DMS79 (cell line): ENCODE measurements around the gene MOV10L1.

ENCODE experiments used
- DNase-seq: peaks from one replicate; lab custom pipeline; 2025; lab: John Stamatoyannopoulos, UW

The MOV10L1 gene

GRCh38 chr22:50189849-50190181 is 100.0 kb downstream of the MOV10L1 start:
- no peak for DNase-seq

DNA sequence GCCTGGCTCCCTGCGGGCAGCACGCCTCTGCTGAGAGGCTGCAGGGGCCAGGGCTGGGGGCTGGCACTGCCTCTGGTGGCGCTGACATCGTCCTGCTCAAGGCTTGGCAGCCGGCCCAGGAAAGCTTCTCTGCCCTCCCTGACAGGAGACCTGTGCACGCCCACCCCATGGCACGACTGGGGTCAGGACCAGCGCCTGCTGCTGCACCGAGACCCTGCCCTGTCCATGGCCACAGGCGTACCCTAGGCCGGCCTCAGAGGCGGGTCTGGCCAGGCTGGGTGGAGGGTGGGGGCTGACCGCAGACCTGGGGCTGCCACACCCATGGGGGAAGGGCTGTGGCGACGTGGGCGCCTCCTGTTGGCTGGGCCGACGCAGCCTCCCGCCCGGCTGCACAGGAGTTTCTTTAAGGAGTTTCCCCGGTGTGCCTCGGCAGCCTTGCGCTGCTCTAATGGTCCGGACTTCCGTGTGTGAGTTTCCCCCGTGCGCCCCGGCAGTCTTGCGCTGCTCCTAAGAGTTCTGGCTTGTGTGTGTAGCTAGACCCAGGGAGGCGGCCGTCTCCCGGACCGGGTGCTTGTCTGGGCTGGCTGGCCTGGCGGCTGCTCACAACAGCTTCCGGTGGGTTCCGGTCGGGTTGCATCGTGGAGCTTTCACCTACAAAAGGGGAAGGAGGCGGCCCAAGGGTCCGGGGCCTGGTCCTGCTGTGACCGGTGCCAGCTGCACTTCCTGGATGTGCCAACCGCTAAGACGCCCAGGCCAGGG is 100.6 kb downstream of the MOV10L1 start:
- DNase-seq, result peak; percentile 61

DNA sequence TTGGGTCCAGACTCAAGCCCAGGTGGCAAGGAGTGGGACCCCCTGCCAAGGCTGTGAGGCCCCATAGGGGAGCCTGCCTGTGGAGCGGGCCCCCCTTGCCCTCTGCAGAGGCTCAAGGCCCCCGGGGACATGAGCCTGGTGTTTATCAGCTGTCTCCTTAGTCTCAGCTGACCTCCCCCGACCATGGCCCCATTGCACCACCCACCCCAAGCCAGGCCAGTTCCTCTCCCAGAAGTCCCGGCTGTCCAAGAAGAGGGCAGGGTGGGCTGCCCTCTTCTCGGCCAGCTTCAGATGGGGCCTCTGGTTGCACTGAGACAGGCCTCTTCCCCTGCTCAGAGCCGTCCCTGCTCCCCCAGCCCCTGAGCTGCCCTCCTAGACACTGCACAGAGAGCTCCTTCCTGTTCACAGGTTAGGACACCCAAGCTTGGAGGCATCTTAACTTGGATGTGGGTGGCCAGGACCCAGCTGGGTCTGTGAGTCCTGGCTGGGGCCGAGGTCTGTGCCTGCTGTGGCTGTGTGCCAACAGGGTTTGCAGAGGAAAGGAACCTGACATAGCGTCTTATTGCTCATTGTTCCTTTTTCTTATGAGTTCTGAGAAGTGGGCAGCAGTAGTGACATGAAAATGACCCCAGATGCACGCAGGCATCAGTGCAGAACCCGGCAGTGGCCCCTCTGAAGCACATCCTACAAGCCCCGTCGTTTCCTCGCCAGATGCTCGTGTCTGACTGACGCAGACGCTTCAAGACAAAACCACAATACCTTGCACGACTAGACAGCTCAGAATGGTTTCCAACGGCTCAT is 101.3 kb downstream of the MOV10L1 start:
- DNase-seq, result no peak

GRCh38 chr22:50192436-50193204 is 102.8 kb downstream of the MOV10L1 start:
- no peak for DNase-seq

GRCh38 chr22:50193621-50194020 is 103.8 kb downstream of the MOV10L1 start:
- no peak for DNase-seq

- DNase-seq, result no peak
Observed at GRCh38 chr22:50194037-50194805, 104.4 kb downstream of the MOV10L1 start.

GRCh38 chr22:50196256-50196655 is 106.5 kb downstream of the MOV10L1 start:
- no peak for DNase-seq

GRCh38 chr22:50197000-50197800 is 107.4 kb downstream of the MOV10L1 start:
- no peak for DNase-seq

GRCh38 chr22:50197856-50198623 is 108.2 kb downstream of the MOV10L1 start:
- no peak for DNase-seq

- DNase-seq, result no peak
Observed at GRCh38 chr22:50198624-50199017, 108.8 kb downstream of the MOV10L1 start.

GRCh38 chr22:50199251-50199721 is 109.5 kb downstream of the MOV10L1 start:
- no peak for DNase-seq

DNA sequence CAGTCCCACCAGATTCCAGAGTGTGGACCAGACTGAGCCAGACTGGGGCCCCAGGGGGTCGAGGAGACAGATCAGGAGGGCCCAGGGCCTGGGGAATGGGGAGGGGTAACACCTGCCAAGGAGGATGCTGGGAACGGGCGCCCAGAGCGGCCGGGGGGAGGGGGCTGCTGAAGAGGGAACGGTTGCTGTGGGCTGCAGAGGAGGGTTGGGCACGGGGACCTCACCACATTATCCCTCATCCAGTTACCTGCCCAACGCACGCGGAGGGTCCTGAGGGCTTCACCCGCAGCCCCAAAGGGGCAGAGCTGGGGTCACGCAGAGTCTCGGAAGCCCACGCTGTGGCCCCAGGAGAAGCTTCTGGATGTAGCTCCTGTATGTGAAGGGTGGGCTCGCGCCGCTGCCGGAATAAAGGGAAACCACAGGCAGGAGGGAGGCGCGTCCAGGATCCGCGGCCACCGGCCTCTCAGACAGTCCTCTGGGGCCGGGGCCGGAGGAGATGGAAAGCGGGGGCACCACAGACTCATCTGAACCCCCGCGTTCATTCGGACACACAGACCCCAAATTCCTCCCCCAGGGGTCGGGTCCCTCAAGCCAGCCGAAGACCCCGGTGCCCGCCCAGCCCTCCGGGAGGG is 110.1 kb downstream of the MOV10L1 start:
- DNase-seq, result no peak

- peak; percentile 48 for DNase-seq
Observed at GRCh38 chr22:50200461-50201190, 110.8 kb downstream of the MOV10L1 start, which contains the start of gene SELENOO. SELENOO (plus strand) TSS chr22:50201011; CDS start chr22:50201037, 26 bp downstream.

DNA sequence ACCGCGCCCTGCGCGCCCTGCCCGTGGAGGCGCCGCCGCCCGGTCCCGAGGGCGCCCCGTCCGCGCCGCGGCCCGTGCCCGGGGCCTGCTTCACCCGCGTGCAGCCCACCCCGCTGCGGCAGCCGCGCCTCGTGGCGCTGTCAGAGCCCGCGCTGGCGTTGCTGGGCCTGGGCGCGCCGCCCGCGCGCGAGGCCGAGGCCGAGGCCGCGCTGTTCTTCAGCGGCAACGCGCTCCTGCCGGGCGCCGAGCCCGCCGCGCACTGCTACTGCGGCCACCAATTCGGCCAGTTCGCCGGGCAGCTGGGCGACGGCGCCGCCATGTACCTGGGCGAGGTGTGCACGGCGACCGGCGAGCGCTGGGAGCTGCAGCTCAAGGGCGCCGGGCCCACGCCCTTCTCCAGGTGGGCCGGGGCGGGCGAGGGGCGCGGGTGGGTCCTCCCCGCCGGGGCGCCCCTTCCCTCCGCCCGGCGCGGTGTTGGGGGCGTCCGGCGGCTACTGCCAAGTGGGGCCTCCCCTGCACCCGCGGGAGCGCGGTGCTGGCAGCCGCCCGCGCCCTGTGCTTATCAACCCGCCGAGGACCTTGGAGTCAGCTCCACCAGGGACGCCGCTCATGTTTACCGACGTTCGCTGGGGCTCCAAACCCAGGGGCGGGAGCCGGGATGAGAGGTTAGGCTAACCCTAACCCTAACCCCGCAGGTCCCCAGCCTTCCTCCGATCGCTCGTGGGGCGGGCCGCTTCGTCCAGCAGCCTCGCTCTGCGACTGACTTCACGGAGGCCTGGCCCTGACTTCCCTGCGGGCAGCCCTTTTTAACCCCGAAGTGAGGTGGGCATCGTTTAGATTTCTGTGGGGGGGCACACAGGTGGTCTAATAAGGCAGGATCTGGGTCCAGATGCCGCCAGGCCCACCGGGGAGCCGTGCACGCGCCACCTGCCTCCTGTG is 111.7 kb downstream of the MOV10L1 start:
- DNase-seq, result no peak

DNA sequence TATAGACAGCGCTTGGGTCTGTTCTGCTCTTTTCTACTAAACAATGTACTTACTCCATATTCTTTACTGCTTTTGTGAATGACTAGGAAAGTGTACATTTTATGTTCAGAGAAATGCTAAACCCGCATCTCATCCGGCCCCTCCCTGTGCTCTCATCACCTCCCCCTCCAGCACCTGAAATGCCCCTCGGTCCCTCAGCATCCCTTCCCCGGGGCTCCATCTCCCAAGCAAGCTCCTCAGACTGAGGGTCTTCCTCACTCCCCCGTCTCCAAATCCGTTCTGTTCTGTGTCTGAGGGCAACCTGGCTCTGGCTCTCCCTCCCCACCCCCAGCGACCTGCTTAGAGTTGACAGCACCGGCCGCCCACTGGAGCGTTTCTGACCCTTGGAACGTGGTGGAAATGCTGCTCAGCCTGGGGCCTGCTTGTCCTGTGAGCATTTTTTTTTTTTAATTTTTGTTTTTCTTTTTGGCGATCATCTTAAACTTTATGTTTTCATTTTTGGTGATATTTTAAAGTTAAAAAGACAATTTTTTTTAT is 112.4 kb downstream of the MOV10L1 start:
- no peak for DNase-seq

- DNase-seq, result no peak
Observed at GRCh38 chr22:50203288-50203687, 113.5 kb downstream of the MOV10L1 start.

- no peak for DNase-seq
Observed at GRCh38 chr22:50204571-50204970, 114.8 kb downstream of the MOV10L1 start.
